Left renal pelvis (tissue), 4 donors: ENCODE results near the gene CDK14. TPM values are rescaled to one million over a fixed set of nuclear protein-coding genes. Genes with fewer than 3 reads are reported as not detected.

Source experiments
- DNase-seq, 4 donors: peaks; one replicate each; pipeline ENCODE4 v3.0.0-alpha.2; 2013; ENCODE audit warnings: low read depth in 4 of 4, low spot score in 3 of 4
- polyA plus RNA-seq, 4 donors: library from polyadenylated mRNA; unstranded; fragments of 120-200 nt; gene quantifications; one replicate each; pipeline ENCODE4 v1.2.1, GENCODE V29; 2013; ENCODE audit not compliant: insufficient read length in 4 of 4

The CDK14 gene
- polyA plus RNA-seq, 4 donors: 28.6 to 44.2 (median 36.4) TPM

- DNase-seq: no peak
Observed at GRCh38 chr7:90931986-90932916, 336.1 kb downstream of the CDK14 start.

- DNase-seq: no peak
Observed at GRCh38 chr7:90933041-90933440, 336.9 kb downstream of the CDK14 start.

GRCh38 chr7:90933984-90934383, 337.9 kb downstream of the CDK14 start:
- DNase-seq: no peak

- DNase-seq: no peak
Observed at GRCh38 chr7:90938371-90938770, 342.2 kb downstream of the CDK14 start.

- no peak for DNase-seq
Observed at GRCh38 chr7:90939666-90940065, 343.5 kb downstream of the CDK14 start.

- DNase-seq: no peak
Observed at GRCh38 chr7:90944021-90944420, 347.9 kb downstream of the CDK14 start.

GRCh38 chr7:90945104-90945787, 349.1 kb downstream of the CDK14 start:
- DNase-seq: no peak

GRCh38 chr7:90946730-90947501, 350.8 kb downstream of the CDK14 start:
- DNase-seq: no peak

GRCh38 chr7:90948085-90948484, 352.0 kb downstream of the CDK14 start:
- no peak for DNase-seq

GRCh38 chr7:90951229-90951628, 355.1 kb downstream of the CDK14 start:
- DNase-seq: no peak

GRCh38 chr7:90951986-90952954, 356.1 kb downstream of the CDK14 start:
- DNase-seq: no peak

GRCh38 chr7:90955641-90956207, 359.6 kb downstream of the CDK14 start:
- DNase-seq: no peak

- DNase-seq: no peak
Observed at GRCh38 chr7:90957883-90958282, 361.8 kb downstream of the CDK14 start.

- no peak for DNase-seq
Observed at GRCh38 chr7:90958647-90959046, 362.5 kb downstream of the CDK14 start.

GRCh38 chr7:90961037-90961725, 365.1 kb downstream of the CDK14 start:
- DNase-seq: no peak

GRCh38 chr7:90965211-90965610, 369.1 kb downstream of the CDK14 start:
- DNase-seq: no peak

- no peak for DNase-seq
Observed at GRCh38 chr7:90966346-90966745, 370.2 kb downstream of the CDK14 start.

GRCh38 chr7:90968871-90969270, 372.8 kb downstream of the CDK14 start:
- no peak for DNase-seq
